ENCODE measurements around the gene CEP128.

- TF ChIP-seq POLR2A (IDR thresholded peaks at IDR 0.05) (no peak), CTCF (IDR thresholded peaks at IDR 0.05) (no peak)
Observed at GRCh38 chr14:80901260-80901659, 40.3 kb downstream of the CEP128 start.

All from thyroid gland (tissue), 4 donors.